ENCODE data around the gene GAL. TPM values are rescaled to one million over a fixed set of nuclear protein-coding genes. Genes with fewer than 3 reads are reported as not detected.
A peak's percentile ranks its signal among the peaks of the same experiment; 100 is the strongest.

Gene GAL
- total and polyA plus RNA-seq, 2 experiments from 2014 or later = 0.83 to 5.9 TPM

GRCh38 chr11:68680541-68681231, 3.7 kb upstream of the GAL start:
- TF ChIP-seq CTCF (IDR thresholded peaks at IDR 0.05; ENCODE audit: low read depth, low read length) = no peak
- no peak for DNase-seq (ENCODE audit: low read depth in 1 of 2, low spot score in 1 of 2)
- Histone ChIP-seq H3K27ac (no peak overlapping the region), H3K9me3 (ENCODE audit: low read depth) (no peaks in the 10 kb centered on the region), H3K4me1 (ENCODE audit: low read depth) (no peaks in the 10 kb centered on the region), H3K36me3 (no peaks in the 10 kb centered on the region), H3K4me3 (no peak overlapping the region), H3K27me3 (peaks cover 42% of the 10 kb centered on the region)

GRCh38 chr11:68682531-68682961, 1.8 kb upstream of the GAL start:
- Histone ChIP-seq H3K27me3 (peaks cover 60% of the 10 kb centered on the region), H3K4me1 (ENCODE audit: low read depth) (no peaks in the 10 kb centered on the region), H3K4me3 (no peak overlapping the region), H3K36me3 (no peaks in the 10 kb centered on the region), H3K27ac (no peak overlapping the region), H3K9me3 (ENCODE audit: low read depth) (no peaks in the 10 kb centered on the region)
- TF ChIP-seq CTCF (IDR thresholded peaks at IDR 0.05; ENCODE audit: low read depth, low read length) = no peak
- DNase-seq (ENCODE audit: low read depth in 1 of 2, low spot score in 1 of 2) = no peak

DNA sequence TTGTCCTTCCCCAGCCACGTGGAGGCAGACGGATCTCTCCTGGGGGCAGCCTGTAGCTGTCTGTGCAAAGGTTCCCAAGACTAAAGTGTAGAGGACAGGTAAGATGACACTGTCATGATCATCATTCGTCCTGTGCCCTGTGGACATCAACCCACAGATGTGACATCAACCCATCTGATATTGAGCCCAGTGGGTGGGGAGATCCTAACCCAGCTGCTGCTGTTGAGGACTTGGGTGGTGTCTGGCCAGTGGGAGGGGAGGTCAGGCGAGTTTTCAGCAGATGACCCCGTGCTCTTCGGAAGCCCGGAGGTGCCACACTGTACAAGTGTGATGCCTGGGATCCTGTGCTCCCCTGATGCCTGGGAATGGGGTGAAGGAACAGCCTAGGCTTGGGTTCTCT, 1.2 kb upstream of the GAL start:
- Histone ChIP-seq H3K4me3 (no peak overlapping the region), H3K4me1 (ENCODE audit: low read depth) (no peaks in the 10 kb centered on the region), H3K27ac (no peak overlapping the region), H3K27me3 (peaks cover 62% of the 10 kb centered on the region), H3K9me3 (ENCODE audit: low read depth) (no peaks in the 10 kb centered on the region), H3K36me3 (no peaks in the 10 kb centered on the region)
- TF ChIP-seq CTCF (IDR thresholded peaks at IDR 0.05; ENCODE audit: low read depth, low read length) = no peak
- no peak for DNase-seq (ENCODE audit: low read depth in 1 of 2, low spot score in 1 of 2)

DNA sequence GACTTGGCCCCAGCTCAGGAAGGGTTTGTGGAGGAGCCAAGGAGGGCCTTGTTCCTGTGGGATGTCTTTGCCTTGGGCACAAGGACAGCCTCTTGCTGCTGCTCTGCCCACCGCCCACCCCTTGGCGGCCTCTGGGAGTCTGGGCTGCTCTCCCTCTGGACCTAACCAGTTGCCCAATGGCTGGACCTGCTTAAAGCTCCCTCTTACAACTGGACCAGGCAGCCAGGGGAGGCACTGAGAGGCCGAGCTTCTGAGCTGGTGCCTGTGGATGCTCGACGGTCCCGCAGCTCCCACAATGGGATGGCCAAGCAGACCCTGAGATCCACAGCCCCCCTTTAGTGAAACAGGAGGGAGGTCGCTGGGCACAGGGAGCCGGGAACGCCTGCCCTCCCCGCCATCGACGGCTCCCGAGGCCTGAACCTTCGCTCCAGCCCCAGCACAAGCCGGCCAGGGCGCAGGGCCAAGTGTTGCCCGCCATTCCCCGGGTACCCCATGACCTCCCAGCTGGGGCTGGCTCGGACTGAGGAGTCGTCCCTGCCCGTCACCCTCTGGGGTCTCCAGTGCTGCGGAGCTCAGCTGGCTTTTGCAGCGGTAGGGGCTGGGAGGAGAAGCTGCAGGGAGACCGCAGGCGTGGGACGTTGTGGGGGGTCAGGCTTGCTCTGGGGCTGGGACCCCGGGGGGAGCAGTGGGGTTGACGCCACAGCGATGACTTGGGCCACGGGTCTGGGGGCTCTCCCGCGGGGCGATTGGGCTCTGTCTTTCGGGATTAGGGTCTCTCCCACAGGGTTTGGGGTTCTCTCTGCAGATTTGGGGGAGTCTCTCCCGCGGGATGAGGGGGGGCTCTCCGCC, 584 bp upstream of the GAL start:
- TF ChIP-seq CTCF (IDR thresholded peaks at IDR 0.05; ENCODE audit: low read depth, low read length) = no peak
- Histone ChIP-seq H3K36me3 (no peaks in the 10 kb centered on the region), H3K27me3 (peaks cover 62% of the 10 kb centered on the region), H3K27ac (no peak overlapping the region), H3K4me3 (peak overlapping the region; percentile 36), H3K4me1 (ENCODE audit: low read depth) (no peaks in the 10 kb centered on the region), H3K9me3 (ENCODE audit: low read depth) (no peaks in the 10 kb centered on the region)
- DNase-seq (ENCODE audit: low read depth in 1 of 2, low spot score in 1 of 2) = no peak

DNA sequence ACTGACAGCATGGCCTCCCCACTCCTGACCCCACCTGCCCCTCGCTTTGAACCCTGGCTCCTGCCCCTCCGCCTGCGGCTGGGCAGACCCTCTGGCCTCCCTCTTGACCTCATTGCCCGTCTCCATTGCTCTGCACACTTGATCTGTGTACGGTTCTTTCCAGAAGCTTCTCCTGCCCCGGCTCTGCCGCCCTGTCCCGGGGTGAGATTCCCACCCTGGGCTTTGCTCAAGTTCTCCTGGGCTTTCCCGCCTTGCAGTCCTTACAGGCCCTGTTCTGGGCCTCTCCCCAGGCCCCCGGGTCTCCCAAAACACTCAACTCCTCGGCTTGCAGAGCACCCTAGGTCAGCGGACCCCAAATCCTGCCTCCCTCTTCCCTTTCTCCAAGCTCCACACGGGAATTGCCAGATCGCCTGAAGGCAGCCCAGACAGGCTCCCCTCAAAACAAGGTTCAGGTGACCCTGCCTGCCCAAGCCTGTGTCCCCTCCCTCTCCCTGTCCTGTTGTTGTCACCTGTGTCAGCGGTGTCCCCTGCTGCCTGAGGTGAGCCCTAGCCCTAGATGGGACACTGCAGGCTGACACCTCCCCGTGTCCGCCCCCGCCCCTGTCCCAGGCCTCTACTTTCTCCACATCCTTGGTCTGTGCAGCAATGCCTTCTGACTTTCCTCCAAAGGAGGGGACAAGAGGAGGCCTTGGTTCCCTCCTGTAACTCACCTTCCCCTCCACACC, 1.5 kb downstream of the GAL start:
- TF ChIP-seq CTCF (IDR thresholded peaks at IDR 0.05; ENCODE audit: low read depth, low read length) = no peak
- Histone ChIP-seq H3K27ac (no peak overlapping the region), H3K27me3 (peaks cover 62% of the 10 kb centered on the region), H3K9me3 (ENCODE audit: low read depth) (no peaks in the 10 kb centered on the region), H3K4me1 (ENCODE audit: low read depth) (peaks cover 6% of the 10 kb centered on the region), H3K36me3 (no peaks in the 10 kb centered on the region), H3K4me3 (no peak overlapping the region)
- no peak for DNase-seq (ENCODE audit: low read depth in 1 of 2, low spot score in 1 of 2)
